ENCODE data around the gene PDZRN3.

Gene PDZRN3

GRCh38 chr3:73498764-73499622 is 125.7 kb downstream of the PDZRN3 start:
- no peak overlapping the region for H3K4me3 ChIP-seq (ENCODE audit: low read depth, low read length)

- no peak overlapping the region for H3K4me3 ChIP-seq (ENCODE audit: low read depth, low read length)
These were observed 126.9 kb downstream of the PDZRN3 start for GRCh38 chr3:73497646-73498406.

- H3K4me3 ChIP-seq (ENCODE audit: low read depth, low read length), result no peak overlapping the region
These were observed 131.0 kb downstream of the PDZRN3 start for GRCh38 chr3:73493543-73494308.

- H3K4me3 ChIP-seq (ENCODE audit: low read depth, low read length), result no peak overlapping the region
These were observed 132.6 kb downstream of the PDZRN3 start for GRCh38 chr3:73492186-73492585.

- H3K4me3 ChIP-seq (ENCODE audit: low read depth, low read length), result no peak overlapping the region
These were observed 133.5 kb downstream of the PDZRN3 start for GRCh38 chr3:73491287-73491662.

- no peak overlapping the region for H3K4me3 ChIP-seq (ENCODE audit: low read depth, low read length)
These were observed 134.1 kb downstream of the PDZRN3 start for GRCh38 chr3:73490453-73491286.

- H3K4me3 ChIP-seq (ENCODE audit: low read depth, low read length), result no peak overlapping the region
These were observed 138.8 kb downstream of the PDZRN3 start for GRCh38 chr3:73485877-73486330.

GRCh38 chr3:73484656-73485248 is 140.0 kb downstream of the PDZRN3 start:
- no peak overlapping the region for H3K4me3 ChIP-seq (ENCODE audit: low read depth, low read length)

GRCh38 chr3:73481888-73482287 is 142.9 kb downstream of the PDZRN3 start:
- no peak overlapping the region for H3K4me3 ChIP-seq (ENCODE audit: low read depth, low read length)

GRCh38 chr3:73480187-73480672 is 144.5 kb downstream of the PDZRN3 start:
- H3K4me3 ChIP-seq (ENCODE audit: low read depth, low read length), result no peak overlapping the region

GRCh38 chr3:73479325-73479724 is 145.4 kb downstream of the PDZRN3 start:
- H3K4me3 ChIP-seq (ENCODE audit: low read depth, low read length), result no peak overlapping the region

- H3K4me3 ChIP-seq (ENCODE audit: low read depth, low read length), result no peak overlapping the region
These were observed 145.9 kb downstream of the PDZRN3 start for GRCh38 chr3:73478858-73479257.

GRCh38 chr3:73475717-73476116 is 149.0 kb downstream of the PDZRN3 start:
- no peak overlapping the region for H3K4me3 ChIP-seq (ENCODE audit: low read depth, low read length)

GRCh38 chr3:73475175-73475574 is 149.6 kb downstream of the PDZRN3 start:
- H3K4me3 ChIP-seq (ENCODE audit: low read depth, low read length), result no peak overlapping the region

GRCh38 chr3:73474619-73475018 is 150.1 kb downstream of the PDZRN3 start:
- H3K4me3 ChIP-seq (ENCODE audit: low read depth, low read length), result no peak overlapping the region

GRCh38 chr3:73473898-73474416 is 150.8 kb downstream of the PDZRN3 start:
- H3K4me3 ChIP-seq (ENCODE audit: low read depth, low read length), result no peak overlapping the region

GRCh38 chr3:73473181-73473897 is 151.4 kb downstream of the PDZRN3 start:
- no peak overlapping the region for H3K4me3 ChIP-seq (ENCODE audit: low read depth, low read length)

- H3K4me3 ChIP-seq (ENCODE audit: low read depth, low read length), result no peak overlapping the region
These were observed 152.6 kb downstream of the PDZRN3 start for GRCh38 chr3:73471986-73472787.
